Glutamatergic neuron (in vitro differentiated cells): ENCODE data around the gene ALDH3B2. TPM values are rescaled to one million over a fixed set of nuclear protein-coding genes. Genes with fewer than 3 reads are reported as not detected.

Experiments used
- DNase-seq: peaks from one replicate; pipeline ENCODE4 v3.0.0; 2022
- H3K27ac Mint-ChIP-seq: one replicate; pipeline ENCODE4 v1.8.0; 2020; ENCODE audit warnings: mild to moderate bottlenecking, mixed read lengths, inconsistent platforms; ENCODE audit not compliant: unreplicated experiment
- H3K27me3 Mint-ChIP-seq: one replicate; pipeline ENCODE4 v1.8.0; 2020; ENCODE audit warnings: mild to moderate bottlenecking, moderate library complexity, mixed read lengths, inconsistent platforms; ENCODE audit not compliant: unreplicated experiment
- H3K36me3 Mint-ChIP-seq: one replicate; pipeline ENCODE4 v1.8.0; 2020; ENCODE audit warnings: mild to moderate bottlenecking, mixed read lengths, inconsistent platforms; ENCODE audit not compliant: unreplicated experiment
- H3K4me1 Mint-ChIP-seq: one replicate; pipeline ENCODE4 v1.8.0; 2020; ENCODE audit warnings: mild to moderate bottlenecking, low read depth, mixed read lengths, inconsistent platforms; ENCODE audit not compliant: unreplicated experiment
- H3K4me3 Mint-ChIP-seq: one replicate; pipeline ENCODE4 v1.8.0; 2020; ENCODE audit warnings: mild to moderate bottlenecking, mixed read lengths, inconsistent platforms; ENCODE audit not compliant: unreplicated experiment
- H3K9me3 Mint-ChIP-seq: one replicate; pipeline ENCODE4 v1.8.0; 2020; ENCODE audit warnings: mild to moderate bottlenecking, moderate library complexity, mixed read lengths, inconsistent platforms; ENCODE audit not compliant: unreplicated experiment
- CTCF ChIP-seq: fragments of 200-600 bp; sonication (generic); IDR thresholded peaks from one replicate; pipeline ENCODE4 v1.5.0; 2021; ENCODE audit not compliant: partially characterized antibody, unreplicated experiment
- total RNA-seq: library from RNA; stranded (reverse); fragmentation: NEBNext Ultra II Directional; extraction: Animal tissue kit (Norgen Biotek cat#: 25700); gene quantifications from one replicate; pipeline ENCODE4 v1.2.1, GENCODE V29; 2021; ENCODE audit not compliant: unreplicated experiment

Gene ALDH3B2
- total RNA-seq, 1 donor from 2014 or later: not detected

- Mint-ChIP-seq H3K4me3 (no peak overlapping the region), H3K36me3 (no peaks in the 10 kb centered on the region), H3K27me3 (peaks cover 14% of the 10 kb centered on the region), H3K9me3 (peaks cover 3% of the 10 kb centered on the region), H3K27ac (no peak overlapping the region), H3K4me1 (peaks cover 8% of the 10 kb centered on the region)
- DNase-seq: no peak
- TF ChIP-seq CTCF: no peak
These were observed 57.0 kb downstream of the ALDH3B2 start for GRCh38 chr11:67617243-67617953.

- Mint-ChIP-seq H3K9me3 (peaks cover 3% of the 10 kb centered on the region), H3K36me3 (no peaks in the 10 kb centered on the region), H3K27ac (no peak overlapping the region), H3K4me1 (peaks cover 8% of the 10 kb centered on the region), H3K4me3 (no peak overlapping the region), H3K27me3 (peaks cover 14% of the 10 kb centered on the region)
- DNase-seq: no peak
- TF ChIP-seq CTCF: no peak
These were observed 57.8 kb downstream of the ALDH3B2 start for GRCh38 chr11:67616431-67617242.

GRCh38 chr11:67615728-67616430, 58.5 kb downstream of the ALDH3B2 start:
- no peak for TF ChIP-seq CTCF
- Mint-ChIP-seq H3K27me3 (peaks cover 11% of the 10 kb centered on the region), H3K27ac (no peak overlapping the region), H3K36me3 (no peaks in the 10 kb centered on the region), H3K4me3 (no peak overlapping the region), H3K4me1 (peaks cover 7% of the 10 kb centered on the region), H3K9me3 (peaks cover 3% of the 10 kb centered on the region)
- DNase-seq: no peak

- peak; percentile 69 for DNase-seq
- H3K36me3 Mint-ChIP-seq: no peaks in the 10 kb centered on the region
- H3K4me1 Mint-ChIP-seq: peaks cover 2% of the 10 kb centered on the region
- no peak overlapping the region for H3K4me3 Mint-ChIP-seq
- H3K9me3 Mint-ChIP-seq: peaks cover 3% of the 10 kb centered on the region
- no peak overlapping the region for H3K27ac Mint-ChIP-seq
- H3K27me3 Mint-ChIP-seq: peaks cover 6% of the 10 kb centered on the region
- TF ChIP-seq CTCF: peak; percentile 44
These were observed 59.4 kb downstream of the ALDH3B2 start for GRCh38 chr11:67614730-67615714.
